HG03159 (cell line): ENCODE results near the gene GLI3.

ENCODE experiments used
- ATAC-seq: cut with Tn5 transposase; IDR thresholded peaks from one replicate; pipeline ENCODE4 v1.9.1; 2021; ENCODE audit warnings: mild to moderate bottlenecking, moderate library complexity; ENCODE audit not compliant: unreplicated experiment

Gene GLI3

GRCh38 chr7:42085531-42085930 lies 151.5 kb downstream of the GLI3 start:
- ATAC-seq = no peak

- ATAC-seq = no peak
Observed at GRCh38 chr7:42084263-42084662, 152.7 kb downstream of the GLI3 start.

- ATAC-seq = no peak
Observed at GRCh38 chr7:42083284-42083683, 153.7 kb downstream of the GLI3 start.

GRCh38 chr7:42082144-42082543 lies 154.9 kb downstream of the GLI3 start:
- ATAC-seq = no peak

GRCh38 chr7:42081671-42082070 lies 155.3 kb downstream of the GLI3 start:
- ATAC-seq = no peak

GRCh38 chr7:42080841-42081586 lies 156.0 kb downstream of the GLI3 start:
- ATAC-seq = no peak

GRCh38 chr7:42077271-42078135 lies 159.5 kb downstream of the GLI3 start:
- no peak for ATAC-seq

- ATAC-seq = no peak
Observed at GRCh38 chr7:42076870-42077269, 160.1 kb downstream of the GLI3 start.

- no peak for ATAC-seq
Observed at GRCh38 chr7:42075418-42075817, 161.6 kb downstream of the GLI3 start.

GRCh38 chr7:42074076-42074475 lies 162.9 kb downstream of the GLI3 start:
- no peak for ATAC-seq

- ATAC-seq = no peak
Observed at GRCh38 chr7:42071372-42072261, 165.4 kb downstream of the GLI3 start.

GRCh38 chr7:42070068-42070467 lies 166.9 kb downstream of the GLI3 start:
- no peak for ATAC-seq

GRCh38 chr7:42069590-42069989 lies 167.4 kb downstream of the GLI3 start:
- no peak for ATAC-seq

- no peak for ATAC-seq
Observed at GRCh38 chr7:42068554-42069280, 168.3 kb downstream of the GLI3 start.

- ATAC-seq = no peak
Observed at GRCh38 chr7:42065942-42066341, 171.1 kb downstream of the GLI3 start.

- no peak for ATAC-seq
Observed at GRCh38 chr7:42065015-42065414, 172.0 kb downstream of the GLI3 start.

GRCh38 chr7:42064534-42064933 lies 172.5 kb downstream of the GLI3 start:
- ATAC-seq = no peak

GRCh38 chr7:42059275-42059674 lies 177.7 kb downstream of the GLI3 start:
- no peak for ATAC-seq

GRCh38 chr7:42057331-42057730 lies 179.7 kb downstream of the GLI3 start:
- ATAC-seq = no peak

GRCh38 chr7:42055171-42055570 lies 181.8 kb downstream of the GLI3 start:
- no peak for ATAC-seq
